GM18868 (cell line): ENCODE data around the gene DFFA.
"Not testable (repeated sequence)": the region's sequence is repeated elsewhere in the genome, so short reads cannot be mapped to it uniquely, and the experiment has no call there.

ENCODE experiments used
- ATAC-seq: cut with Tn5 transposase; IDR thresholded peaks from one replicate; pipeline ENCODE4 v1.9.1; 2021; ENCODE audit warnings: mild to moderate bottlenecking, moderate library complexity; ENCODE audit not compliant: unreplicated experiment

Gene DFFA

DNA sequence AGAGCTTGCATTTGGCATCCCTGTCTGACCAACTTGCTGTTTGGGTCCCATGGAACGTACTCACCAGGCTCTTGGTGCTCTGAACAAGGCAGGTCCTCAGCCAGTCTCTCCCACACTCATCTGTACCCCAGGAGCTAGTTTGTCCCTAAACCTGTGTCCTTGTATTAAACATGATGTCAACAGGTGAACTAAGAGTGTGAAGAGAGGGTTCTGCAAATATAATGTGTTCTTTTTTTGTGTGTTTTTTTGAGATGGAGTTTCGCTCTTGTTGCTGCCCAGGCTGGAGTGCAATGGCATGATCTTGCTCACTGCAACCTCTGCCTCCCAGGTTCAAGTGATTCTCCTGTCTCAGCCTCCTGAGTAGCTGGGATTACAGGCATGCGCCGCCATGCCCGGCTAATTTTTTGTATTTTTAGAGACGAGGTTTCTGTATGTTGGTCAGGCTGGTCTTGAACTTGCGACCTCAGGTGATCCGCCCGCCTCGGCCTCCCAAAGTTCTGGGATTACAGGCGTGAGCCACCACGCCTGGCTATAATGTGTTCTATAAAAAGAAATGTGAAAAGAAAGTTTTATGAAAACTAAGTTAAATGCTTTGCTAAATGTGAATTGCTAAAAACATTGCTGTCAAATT is 33.8 kb upstream of the DFFA start:
- ATAC-seq: not testable (repeated sequence)

DNA sequence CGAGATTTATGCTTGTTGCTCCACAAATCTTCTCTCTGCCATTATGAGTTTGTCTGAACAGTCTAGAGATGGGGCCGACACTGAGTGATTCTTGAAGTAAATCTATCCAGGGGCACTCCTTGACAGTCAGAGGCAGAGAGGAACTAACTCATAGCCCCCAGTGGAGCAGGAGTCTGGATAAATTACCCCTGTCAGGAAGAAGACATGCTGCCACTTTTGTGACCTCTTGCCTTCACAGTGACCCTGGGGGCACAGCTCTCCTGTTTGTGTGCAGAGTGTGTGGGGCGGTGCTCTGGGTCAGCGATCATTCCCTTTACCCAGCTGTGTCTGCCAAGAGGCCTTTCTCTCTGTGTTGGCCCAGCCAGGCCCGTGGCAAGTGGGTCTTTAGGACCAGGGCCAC is 31.9 kb upstream of the DFFA start:
- no peak for ATAC-seq

DNA sequence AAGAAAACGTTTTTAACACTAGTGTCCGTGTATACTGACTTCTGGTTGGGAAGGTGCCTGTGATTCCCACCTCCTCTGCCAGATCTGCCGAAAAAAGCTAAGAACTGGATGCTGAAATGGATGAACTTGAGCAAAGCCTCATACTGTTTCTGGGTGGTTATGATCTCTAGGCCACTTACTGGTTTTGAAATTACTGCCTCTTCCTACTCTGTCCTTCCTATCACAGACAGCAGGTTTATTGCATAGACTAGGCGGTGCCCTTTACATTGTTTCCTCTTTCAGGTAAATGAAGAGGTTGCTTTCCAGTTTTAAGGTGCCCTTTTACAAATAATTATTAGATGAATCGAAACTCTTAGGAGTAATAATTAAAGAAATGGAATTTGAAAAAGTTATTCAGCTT is 29.9 kb upstream of the DFFA start:
- no peak for ATAC-seq

DNA sequence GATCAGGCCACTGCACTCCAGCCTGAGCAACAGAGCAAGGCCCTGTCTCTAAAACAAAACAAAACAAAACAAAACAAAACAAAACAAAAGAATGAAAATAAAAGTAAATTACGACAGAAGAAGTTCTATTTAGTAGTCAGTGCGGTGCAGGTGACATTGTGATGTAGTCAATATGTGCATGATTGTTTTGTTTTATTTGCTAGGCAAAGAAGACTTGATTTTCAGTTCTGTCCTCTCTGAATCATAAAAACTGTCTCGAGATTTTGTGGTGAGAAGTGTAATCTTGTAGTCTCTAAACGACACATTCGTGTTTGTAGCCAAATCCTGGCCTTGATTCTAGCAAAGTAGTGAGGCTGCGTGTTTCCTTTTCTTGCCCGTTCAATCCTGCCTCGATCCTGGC is 25.9 kb upstream of the DFFA start:
- ATAC-seq: no peak

DNA sequence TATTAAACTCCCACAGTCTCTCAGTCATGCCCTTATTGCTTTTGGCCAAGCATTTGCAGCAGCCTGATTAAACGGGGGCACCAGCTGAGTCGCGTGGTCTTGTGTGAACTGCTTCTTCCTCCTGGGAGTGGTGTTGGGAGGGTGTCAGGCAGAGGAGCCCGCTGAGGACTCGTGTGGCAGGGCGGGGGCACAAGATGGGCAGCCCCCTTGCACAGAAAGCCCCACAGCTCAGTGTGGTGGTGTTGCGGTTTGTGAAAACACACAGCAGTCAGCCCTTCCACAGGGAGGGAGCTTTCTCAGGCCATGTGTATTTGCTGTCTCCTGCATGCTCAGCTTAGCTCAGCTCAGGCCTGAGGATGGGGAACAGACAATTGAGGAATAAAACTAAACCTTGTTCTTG is 24.8 kb upstream of the DFFA start:
- ATAC-seq: no peak

DNA sequence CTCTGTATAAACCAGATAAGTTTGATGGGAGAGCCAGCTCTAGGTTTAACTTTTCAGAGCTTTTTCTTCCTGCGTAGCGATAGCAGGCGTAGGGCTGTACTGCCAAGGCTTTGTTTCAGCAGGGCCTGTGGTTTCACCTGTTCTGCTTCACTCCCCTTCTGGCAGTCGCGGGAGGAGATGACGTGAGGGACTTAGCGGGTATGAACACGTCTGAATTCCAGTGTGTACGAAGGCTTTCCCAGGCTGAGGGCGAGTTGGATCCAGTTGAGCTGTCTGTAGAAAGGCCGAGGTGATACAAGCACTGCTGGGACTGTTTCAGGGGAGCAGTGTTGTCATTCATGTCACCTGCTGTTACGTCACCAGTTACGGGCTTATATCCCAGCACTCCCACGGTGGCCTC is 23.6 kb upstream of the DFFA start:
- no peak for ATAC-seq

DNA sequence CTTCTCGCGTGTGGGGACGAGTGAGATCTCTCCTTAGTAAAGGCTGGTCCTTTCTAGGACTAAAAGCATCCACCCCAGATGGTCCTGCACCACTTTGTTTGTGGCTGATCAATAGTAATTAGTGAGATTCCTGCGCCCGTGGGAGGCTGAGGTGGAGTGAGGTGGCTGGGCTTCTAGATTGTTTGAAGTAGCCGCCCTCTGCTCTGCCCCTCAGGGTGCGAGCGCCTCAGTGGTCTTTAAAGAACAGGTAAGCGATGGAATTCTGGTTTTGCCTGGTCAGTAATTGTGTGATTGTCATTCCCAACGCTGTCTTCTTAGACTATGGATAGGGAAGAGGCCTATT is 23.1 kb upstream of the DFFA start:
- ATAC-seq: no peak

DNA sequence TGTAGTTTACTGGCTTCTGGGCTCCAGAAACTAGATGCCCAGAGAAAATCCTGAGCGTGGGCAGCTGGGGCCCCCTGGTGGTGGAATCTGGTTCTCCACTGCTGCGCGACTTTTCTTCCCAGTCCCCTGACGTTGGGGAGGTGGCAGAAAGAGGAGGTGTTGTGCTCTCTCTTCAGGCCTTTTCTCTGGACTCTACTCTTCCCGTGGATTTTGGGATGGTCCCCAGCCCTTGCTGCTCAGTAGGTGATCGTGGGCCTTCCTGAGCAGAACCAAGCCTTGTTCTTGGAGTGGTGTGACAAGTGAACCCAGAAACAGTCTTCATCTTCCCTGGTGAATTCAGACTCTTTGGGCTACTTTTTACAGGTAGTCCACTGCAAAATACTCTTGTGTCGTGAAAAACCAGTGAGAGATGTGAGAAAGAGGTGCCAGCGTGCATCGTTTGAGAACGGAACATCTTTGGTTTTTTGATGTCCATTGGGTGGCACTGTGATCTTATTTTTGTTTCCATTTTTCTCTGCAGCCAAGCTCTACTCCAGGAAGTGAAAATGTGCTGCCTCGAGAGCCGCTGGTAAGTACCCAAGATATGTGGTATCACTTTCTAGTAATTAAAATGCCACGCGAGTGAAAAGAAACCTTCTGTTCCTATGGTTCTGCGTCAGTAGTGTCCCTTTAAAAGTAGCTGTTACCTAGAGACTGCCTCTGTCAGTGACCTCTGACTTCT is 22.6 kb upstream of the DFFA start:
- ATAC-seq: peak; percentile 79

DNA sequence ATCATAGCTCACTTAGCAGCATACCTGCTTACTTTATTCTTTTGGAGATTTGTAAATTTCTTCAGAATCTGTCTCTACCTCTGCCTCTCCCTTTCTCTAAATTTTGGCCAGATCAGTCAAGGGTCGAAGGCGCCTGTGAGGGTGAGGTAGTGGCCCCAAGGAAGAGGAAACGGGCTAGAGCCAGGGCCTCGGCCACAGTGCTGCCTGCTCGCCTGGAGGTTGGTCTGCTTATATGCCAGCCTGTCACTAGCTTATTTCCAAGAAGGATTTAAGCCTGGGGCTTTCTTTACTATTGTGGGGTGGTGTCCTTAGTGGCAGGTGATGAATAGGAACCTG is 22.1 kb upstream of the DFFA start:
- ATAC-seq: no peak

DNA sequence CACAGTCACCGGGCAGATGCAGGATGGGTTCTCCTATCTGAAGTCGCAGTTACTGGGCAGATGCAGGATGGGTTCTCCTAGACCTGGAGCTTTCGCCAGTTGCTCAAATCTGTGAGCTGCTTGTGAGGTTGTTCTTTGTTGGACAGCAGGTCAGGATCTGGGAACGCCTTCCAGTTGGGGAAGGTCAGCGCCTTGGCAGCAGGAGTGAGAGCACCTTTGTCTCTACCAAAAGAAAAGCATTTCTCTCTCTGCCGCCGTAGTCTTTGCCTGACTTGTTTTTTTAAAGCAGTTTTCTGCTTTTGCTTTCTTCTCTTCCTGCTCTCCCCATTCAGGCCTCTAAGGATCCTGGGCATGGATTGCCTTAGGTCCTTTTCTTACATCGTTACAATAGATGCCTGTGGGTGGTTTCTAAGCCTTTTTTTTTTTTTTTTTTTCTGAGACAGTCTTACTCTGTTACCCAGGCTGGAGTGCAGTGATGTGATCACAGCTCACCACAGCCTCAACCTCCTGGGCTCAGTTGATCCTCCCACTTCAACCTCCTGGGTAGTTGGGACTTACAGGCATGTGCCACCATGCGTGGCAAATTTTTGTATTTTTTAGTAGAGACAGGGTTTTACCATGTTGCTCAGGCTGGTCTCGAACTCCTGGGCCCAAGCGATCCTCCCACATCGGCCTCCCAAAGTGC is 18.1 kb upstream of the DFFA start:
- ATAC-seq: no peak

DNA sequence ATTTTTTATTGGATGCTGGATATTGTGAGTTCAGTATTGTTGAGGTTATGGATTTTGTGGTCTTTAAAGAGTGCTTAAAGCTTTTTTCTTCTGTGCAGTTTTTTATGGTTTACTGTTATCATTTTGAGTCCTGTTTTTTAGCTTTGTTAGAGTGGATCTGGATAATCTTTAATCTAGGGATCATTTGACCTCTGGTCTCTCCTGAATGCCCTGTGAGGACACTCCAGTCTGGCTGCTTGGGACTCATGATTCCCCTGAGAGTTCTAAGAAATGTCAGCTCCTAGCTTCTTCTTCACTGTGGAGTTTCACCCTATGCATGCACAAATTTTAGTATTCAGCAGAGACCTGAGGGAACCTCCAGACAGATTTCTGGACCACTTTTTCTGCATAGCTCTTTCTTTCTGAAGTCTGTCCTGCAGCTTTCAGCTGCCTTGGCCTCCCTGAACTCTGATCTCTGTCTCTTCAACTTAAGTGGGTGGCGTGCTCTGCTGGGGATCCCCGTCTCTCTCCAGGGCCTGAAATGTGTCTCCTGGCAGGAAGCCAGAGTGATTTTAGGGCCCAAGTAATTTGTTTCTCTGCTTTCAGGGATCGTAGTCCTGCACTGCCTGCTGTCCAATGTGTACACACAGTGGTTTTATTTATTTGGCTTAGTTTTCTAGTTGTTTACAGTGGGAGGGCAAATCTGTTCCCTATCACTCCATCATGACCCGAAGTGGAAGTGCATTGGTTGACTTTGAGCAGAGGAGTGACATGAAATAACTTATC is 17.1 kb upstream of the DFFA start:
- no peak for ATAC-seq

DNA sequence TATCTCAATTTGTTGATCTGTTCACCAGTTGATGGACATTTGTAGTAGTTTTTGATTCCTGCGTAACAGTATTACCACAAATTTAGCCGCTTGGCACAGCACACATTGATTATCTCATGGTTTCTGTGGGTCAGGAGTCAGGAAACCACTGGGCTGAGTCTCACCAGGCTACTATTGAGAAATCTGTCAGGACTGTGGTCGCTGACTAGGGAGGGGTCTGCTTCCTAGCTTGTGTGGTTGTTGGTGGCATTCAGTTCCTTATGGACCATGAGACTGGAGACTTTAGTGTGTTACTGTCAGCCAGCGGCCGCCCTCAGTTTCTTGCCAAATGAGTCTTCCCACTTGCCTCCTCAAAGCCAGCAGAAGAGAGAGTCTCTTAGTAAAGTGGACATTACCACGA is 12.2 kb upstream of the DFFA start:
- no peak for ATAC-seq

DNA sequence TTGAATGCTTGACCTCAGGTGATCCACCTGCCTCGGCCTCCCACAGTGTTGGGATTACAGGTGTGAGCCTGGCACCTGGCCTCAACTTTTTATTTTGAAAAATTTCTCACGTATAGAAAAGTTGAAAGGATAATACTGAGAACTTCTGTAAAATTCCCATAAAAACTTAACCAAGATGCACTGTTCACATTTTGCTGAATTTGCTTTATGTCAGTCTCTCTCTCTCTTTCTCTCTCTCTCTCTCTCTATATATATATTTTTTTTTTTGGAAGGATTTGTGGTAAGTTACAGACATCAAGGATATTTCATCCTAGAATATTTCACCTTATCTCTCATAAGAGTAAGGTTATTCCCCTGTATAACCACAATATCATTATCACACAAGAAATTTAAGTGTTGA is 8.3 kb upstream of the DFFA start:
- no peak for ATAC-seq

DNA sequence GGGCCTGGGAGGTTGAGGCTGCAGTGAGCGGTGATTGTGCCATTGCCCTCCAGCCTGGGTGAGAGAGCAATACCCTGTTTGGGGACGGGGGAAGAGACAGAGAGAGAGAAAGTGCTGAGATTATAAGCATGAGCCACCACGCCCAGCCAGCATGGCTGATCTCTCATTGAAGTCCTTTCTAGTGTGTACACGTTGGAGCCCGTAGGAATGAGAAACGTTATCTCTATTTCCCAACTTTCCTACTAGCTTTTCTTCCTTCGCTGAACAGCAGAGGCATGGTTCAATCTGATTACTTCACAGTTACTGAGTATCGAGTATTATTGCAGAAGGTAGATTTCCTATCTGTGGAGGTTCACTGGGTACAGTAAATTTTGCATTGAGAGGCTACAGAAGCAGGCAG is 7.0 kb upstream of the DFFA start:
- ATAC-seq: no peak

DNA sequence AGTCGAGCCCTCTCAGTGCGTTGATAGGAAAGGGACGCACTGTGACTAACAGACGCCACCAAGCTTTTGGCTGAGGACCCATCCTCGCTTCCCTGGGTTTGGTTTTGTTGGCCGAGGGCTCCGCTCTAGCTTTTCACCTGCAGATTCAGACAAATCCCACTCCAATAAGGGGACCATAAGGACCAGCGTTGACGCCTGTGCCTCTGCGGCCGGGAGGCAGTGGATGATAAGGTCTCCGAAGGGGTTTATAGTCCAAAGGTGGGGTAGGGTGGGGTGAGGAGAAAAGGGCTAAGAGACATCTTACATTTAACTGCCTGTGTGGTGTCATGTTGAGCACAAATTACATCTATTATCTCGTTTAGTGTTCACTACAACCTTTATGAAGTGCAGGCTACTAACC is 3.2 kb upstream of the DFFA start:
- no peak for ATAC-seq

DNA sequence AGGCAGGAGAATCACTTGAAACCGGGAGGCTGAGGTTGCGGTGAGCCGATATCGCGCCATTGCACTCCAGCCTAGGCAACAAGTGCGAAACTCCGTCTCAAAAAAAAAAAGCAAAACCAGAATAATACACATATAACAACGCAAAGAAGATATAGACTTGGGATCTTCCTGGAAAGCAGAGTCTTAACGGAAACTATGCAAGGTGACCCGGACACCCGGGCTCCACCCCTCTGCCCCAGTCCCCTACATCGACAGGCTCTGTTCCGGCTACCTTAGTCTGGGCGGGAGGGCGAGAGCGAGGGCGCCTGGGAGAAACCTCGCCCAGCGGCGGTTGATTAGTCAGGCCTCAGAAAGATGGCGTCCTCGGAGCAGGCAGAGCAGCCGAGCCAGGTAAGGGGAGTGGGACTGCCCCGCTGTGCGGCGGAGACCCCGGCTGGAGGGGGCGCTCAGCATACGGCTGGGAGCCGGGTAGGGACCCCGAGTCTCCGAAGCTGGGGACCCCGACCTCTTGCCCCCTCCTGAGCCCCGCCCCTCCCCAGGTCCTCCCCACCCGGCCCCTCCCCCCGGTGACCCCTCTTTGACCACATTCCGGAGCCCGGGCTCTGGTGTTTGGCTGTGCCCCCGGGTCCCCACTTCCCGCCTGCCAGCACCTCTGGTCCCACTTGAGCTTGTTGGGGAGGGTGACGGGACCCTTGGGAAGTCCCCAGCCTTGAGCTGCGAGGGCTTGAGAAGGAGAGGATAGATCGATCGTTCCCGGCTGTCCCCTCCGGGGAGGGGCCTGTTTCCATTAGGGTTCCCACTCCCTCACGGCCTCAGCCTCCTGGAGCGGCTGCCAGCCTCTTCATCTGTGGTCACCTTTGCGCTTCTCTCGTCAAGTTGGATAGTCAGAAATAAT is 2.5 kb upstream of the DFFA start, which contains the start of gene PEX14:
PEX14 (plus strand) TSS at position 338 of the 895 bp plus-strand sequence; CDS start at position 355, 17 bp downstream.
- ATAC-seq: peak; percentile 59

DNA sequence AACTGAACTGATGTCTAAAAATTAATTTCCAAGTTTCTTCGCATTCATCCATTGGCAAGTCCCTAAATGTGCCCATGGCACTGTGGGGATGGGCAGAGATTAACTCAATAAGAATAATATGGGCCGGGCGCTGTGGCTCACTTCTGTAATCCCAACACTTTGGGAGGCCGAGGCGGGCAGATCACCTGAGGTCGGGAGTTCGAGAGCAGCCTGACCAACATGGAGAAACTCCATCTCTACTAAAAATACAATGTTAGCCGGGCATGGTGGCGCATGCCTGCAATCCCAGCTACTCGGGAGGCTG is 1.9 kb upstream of the DFFA start:
- not testable (repeated sequence) for ATAC-seq

DNA sequence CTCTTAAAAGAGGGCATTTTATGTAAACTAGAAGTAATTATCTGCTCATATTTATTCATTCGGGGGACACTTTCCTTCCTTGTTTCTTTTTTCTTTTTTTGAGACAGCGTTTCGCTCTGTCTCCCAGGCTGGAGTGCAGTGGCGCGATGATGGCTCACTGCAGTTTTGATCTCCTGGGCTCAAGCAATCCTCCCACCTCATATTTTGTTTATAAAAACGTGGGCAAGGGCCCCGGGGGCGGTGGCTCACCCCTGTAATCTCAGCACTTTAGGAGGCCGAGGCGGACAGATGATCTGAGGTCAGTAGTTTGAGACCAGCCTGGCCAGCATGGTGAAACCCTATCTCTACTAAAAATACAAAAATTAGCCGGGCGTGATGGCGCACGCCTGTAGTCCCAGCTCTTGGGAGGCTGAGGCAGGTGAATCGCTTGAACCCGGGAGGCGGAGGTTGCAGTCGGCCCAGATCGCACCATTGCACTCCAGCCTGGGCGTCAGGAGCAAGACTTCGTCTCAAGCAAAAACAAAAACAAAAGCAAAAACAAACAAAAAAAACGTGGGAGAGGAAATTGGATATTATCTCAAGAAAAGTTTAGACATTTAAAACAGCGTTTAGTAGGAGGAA is 926 bp upstream of the DFFA start:
- no peak for ATAC-seq

DNA sequence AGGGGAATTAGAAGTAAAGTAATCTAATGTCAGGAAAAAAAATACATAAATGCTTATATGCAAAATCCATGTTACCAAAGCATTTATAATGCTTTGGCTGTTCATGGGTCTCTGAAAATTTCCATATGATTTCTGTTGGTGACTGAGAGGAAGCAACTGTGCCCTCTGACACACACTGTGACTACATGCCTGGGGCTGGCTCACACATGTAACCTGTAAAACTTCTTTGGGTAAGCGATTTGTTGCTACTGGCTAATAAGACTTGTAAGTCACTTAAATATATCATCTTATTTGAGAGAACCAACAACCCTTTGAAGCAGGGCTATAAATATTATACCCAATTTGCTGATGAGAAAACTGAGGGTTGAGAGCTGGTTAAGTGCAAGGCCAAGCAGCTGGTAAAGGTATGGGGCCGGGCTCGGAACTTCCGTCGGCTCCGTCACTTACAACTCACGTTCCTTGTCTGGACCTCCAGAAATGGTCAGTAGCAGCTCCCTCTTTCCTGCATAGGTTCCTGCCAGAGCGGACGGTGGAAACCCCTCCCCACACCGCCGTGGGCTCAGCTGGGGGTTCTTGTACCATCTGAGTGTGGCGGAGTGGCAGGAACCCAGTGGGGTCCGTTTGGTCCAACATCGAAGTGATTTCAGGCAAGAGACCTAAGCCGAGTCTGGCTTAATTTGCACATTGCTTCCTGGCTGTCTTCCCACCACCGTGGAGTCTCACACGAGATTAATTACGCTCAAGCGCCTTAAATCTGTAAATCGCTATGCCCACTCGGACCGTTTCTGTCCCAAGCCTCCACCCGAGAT is 714 bp downstream of the DFFA start:
- ATAC-seq: no peak

DNA sequence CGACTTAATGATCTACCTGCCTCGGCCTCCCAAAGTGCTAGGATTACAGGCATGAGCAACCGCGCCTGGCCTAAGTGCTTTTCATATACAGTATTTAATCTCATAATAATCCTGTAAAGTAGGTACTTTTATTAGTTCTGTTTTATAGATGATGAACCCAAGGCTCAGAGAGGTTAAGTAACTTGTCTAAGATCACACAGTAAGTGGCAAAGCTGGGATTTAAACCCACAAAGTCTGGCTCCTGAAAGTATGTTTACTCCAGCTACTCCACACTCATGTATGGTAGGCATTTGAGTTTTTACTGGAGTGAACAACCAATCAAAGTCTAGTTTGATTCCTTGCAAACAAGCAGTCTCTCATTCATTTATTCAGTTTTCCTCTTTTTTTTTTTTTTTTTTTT is 2.3 kb downstream of the DFFA start:
- no peak for ATAC-seq
